ENCODE results near the gene PTCH2. TPM values are rescaled to one million over a fixed set of nuclear protein-coding genes. Genes with fewer than 3 reads are reported as not detected.
"Not testable (repeated sequence)": the region's sequence is repeated elsewhere in the genome, so short reads cannot be mapped to it uniquely, and the experiment has no call there.

Gene PTCH2
- total and polyA plus RNA-seq, 2 donors from 2014 or later: 0.24 to 1.2 TPM

DNA sequence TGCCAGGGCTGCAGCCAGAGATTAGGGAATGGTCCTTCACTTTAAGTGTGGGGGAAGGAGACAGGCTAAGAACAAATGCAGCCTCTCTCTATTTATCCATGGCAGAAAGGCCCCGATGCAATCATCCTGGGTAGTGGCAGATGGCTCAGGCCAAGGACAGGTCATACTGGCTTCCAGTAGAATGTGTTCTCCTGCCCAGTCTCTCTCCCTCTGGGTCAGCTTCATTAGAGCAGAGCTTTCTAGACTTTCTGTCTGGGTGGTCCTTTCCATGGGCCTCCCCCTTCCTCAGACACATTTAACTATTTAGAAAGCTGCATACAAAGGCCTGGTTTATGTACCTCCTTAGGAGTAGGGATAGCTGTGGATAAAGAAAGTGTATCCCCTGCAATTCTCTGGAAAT, 4.8 kb upstream of the PTCH2 start:
- Histone ChIP-seq H3K9ac (ENCODE audit: low read length in 3 of 3) (no peak overlapping the region), H3K4me3 (ENCODE audit: low read length in 3 of 3) (no peak overlapping the region), H3K27ac (ENCODE audit: low read depth in 2 of 2, low read length in 2 of 2) (no peak overlapping the region), H3K27me3 (ENCODE audit: control insufficient read depth, insufficient read depth, low read length) (no peaks in the 10 kb centered on the region), H3K36me3 (ENCODE audit: control insufficient read depth in 2 of 3, insufficient read depth in 3 of 3, low read length in 3 of 3) (no peaks in the 10 kb centered on the region), H3K9me3 (ENCODE audit: control insufficient read depth in 2 of 3, insufficient read depth in 1 of 3, low read length in 3 of 3) (no peaks in the 10 kb centered on the region), H3K4me1 (ENCODE audit: control insufficient read depth in 2 of 3, insufficient read depth in 2 of 3, low read depth in 1 of 3, low read length in 3 of 3) (no peaks in the 10 kb centered on the region)
- FAIRE-seq (no peak), DNase-seq (peak in 1 of 5 donors; percentile 37)
- TF ChIP-seq, protein P1, sequence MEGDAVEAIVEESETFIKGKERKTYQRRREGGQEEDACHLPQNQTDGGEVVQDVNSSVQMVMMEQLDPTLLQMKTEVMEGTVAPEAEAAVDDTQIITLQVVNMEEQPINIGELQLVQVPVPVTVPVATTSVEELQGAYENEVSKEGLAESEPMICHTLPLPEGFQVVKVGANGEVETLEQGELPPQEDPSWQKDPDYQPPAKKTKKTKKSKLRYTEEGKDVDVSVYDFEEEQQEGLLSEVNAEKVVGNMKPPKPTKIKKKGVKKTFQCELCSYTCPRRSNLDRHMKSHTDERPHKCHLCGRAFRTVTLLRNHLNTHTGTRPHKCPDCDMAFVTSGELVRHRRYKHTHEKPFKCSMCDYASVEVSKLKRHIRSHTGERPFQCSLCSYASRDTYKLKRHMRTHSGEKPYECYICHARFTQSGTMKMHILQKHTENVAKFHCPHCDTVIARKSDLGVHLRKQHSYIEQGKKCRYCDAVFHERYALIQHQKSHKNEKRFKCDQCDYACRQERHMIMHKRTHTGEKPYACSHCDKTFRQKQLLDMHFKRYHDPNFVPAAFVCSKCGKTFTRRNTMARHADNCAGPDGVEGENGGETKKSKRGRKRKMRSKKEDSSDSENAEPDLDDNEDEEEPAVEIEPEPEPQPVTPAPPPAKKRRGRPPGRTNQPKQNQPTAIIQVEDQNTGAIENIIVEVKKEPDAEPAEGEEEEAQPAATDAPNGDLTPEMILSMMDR (IDR thresholded peaks at IDR 0.05; ENCODE audit: borderline replicate concordance, extremely low read depth, insufficient read depth): no peak
- intact Hi-C loops (cut with DNase I): no loop called here

GRCh38 chr1:44846985-44847384, 3.9 kb upstream of the PTCH2 start:
- Histone ChIP-seq H3K9me3 (ENCODE audit: control insufficient read depth in 2 of 3, insufficient read depth in 1 of 3, low read length in 3 of 3) (no peaks in the 10 kb centered on the region), H3K4me1 (ENCODE audit: control insufficient read depth in 2 of 3, insufficient read depth in 2 of 3, low read depth in 1 of 3, low read length in 3 of 3) (no peaks in the 10 kb centered on the region), H3K36me3 (ENCODE audit: control insufficient read depth in 2 of 3, insufficient read depth in 3 of 3, low read length in 3 of 3) (no peaks in the 10 kb centered on the region), H3K9ac (ENCODE audit: low read length in 3 of 3) (no peak overlapping the region), H3K27me3 (ENCODE audit: control insufficient read depth, insufficient read depth, low read length) (no peaks in the 10 kb centered on the region), H3K4me3 (ENCODE audit: low read length in 3 of 3) (no peak overlapping the region), H3K27ac (ENCODE audit: low read depth in 2 of 2, low read length in 2 of 2) (no peak overlapping the region)
- DNase-seq (no peak), FAIRE-seq (no peak)
- intact Hi-C loops (cut with DNase I): no loop called here
- TF ChIP-seq, protein P1 (IDR thresholded peaks at IDR 0.05; ENCODE audit: borderline replicate concordance, extremely low read depth, insufficient read depth): no peak

GRCh38 chr1:44842486-44842861, 579 bp downstream of the PTCH2 start:
- H3K9ac ChIP-seq (ENCODE audit: low read length in 3 of 3): peak overlapping the region in 1 of 3 donors; percentile 47
- intact Hi-C loops (cut with DNase I): no loop called here
- H3K36me3 ChIP-seq (ENCODE audit: control insufficient read depth in 2 of 3, insufficient read depth in 3 of 3, low read length in 3 of 3): no peaks in the 10 kb centered on the region
- no peaks in the 10 kb centered on the region for H3K4me1 ChIP-seq (ENCODE audit: control insufficient read depth in 2 of 3, insufficient read depth in 2 of 3, low read depth in 1 of 3, low read length in 3 of 3)
- DNase-seq: peak in 3 of 5 donors; percentile 16 to 58 (median 38)
- FAIRE-seq: no peak
- no peaks in the 10 kb centered on the region for H3K27me3 ChIP-seq (ENCODE audit: control insufficient read depth, insufficient read depth, low read length)
- H3K4me3 ChIP-seq (ENCODE audit: low read length in 3 of 3): peak overlapping the region; percentile 3 to 70 (median 55)
- TF ChIP-seq, protein P1 (IDR thresholded peaks at IDR 0.05; ENCODE audit: borderline replicate concordance, extremely low read depth, insufficient read depth): no peak
- H3K9me3 ChIP-seq (ENCODE audit: control insufficient read depth in 2 of 3, insufficient read depth in 1 of 3, low read length in 3 of 3): no peaks in the 10 kb centered on the region
- no peak overlapping the region for H3K27ac ChIP-seq (ENCODE audit: low read depth in 2 of 2, low read length in 2 of 2)

DNA sequence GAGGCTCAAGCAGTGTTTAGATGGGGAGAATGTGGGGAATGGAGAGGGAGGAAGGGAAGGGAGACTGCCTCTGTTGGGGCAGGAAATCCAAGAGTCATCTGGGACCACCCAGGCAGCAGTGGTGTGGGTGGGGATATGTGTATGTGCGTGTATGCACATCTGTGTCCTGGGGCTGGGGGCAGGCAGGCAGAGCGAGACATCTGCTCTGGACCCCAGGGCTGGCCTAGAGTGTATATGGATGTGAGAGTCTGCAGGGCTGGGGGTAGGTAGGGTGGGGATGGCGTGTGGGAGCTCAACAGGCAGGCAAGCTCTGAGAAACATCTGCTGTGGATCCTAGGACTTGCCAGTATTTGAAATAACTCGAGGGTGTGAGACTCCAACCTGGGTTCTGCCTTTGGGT, 3.5 kb downstream of the PTCH2 start:
- no peak for FAIRE-seq

DNA sequence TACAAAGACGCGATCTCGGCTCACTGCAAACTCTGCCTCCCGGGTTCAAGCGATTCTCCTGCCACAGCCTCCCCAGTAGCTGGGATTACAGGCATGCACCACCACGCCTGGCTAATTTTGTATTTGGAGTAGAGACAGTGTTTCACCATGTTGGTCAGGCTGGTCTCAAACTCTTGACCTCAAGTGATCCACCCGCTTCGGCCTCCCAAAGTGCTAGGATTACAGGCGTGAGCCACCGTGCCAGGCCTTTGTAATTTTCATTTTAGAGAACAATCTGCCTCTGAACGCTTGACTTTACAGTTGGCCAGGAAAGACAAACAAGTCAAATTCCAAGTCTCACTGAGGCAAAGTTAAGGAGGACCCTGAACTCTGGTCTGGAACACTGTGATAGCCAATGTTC, 4.8 kb downstream of the PTCH2 start:
- intact Hi-C loops (cut with DNase I): loop anchor here (10.0 kb wide), 1 partner anchor 53 kb away; the partner anchor contains the start of gene BEST4
- not testable (repeated sequence) for H3K9me3 ChIP-seq (ENCODE audit: control insufficient read depth in 2 of 3, insufficient read depth in 1 of 3, low read length in 3 of 3); H3K27ac ChIP-seq (ENCODE audit: low read depth in 2 of 2, low read length in 2 of 2); H3K4me1 ChIP-seq (ENCODE audit: control insufficient read depth in 2 of 3, insufficient read depth in 2 of 3, low read depth in 1 of 3, low read length in 3 of 3); FAIRE-seq; H3K27me3 ChIP-seq (ENCODE audit: control insufficient read depth, insufficient read depth, low read length); H3K4me3 ChIP-seq (ENCODE audit: low read length in 3 of 3); H3K9ac ChIP-seq (ENCODE audit: low read length in 3 of 3); H3K36me3 ChIP-seq (ENCODE audit: control insufficient read depth in 2 of 3, insufficient read depth in 3 of 3, low read length in 3 of 3); DNase-seq

More for the DNA sequence above, 3.5 kb downstream of the PTCH2 start:
- no peaks in the 10 kb centered on the region for H3K9me3 ChIP-seq (ENCODE audit: control insufficient read depth in 2 of 3, insufficient read depth in 1 of 3, low read length in 3 of 3)
- peaks cover 0 to 2% (median 0%) of the 10 kb centered on the region in 3 donors for H3K4me1 ChIP-seq (ENCODE audit: control insufficient read depth in 2 of 3, insufficient read depth in 2 of 3, low read depth in 1 of 3, low read length in 3 of 3)
- H3K36me3 ChIP-seq (ENCODE audit: control insufficient read depth in 2 of 3, insufficient read depth in 3 of 3, low read length in 3 of 3): no peaks in the 10 kb centered on the region
- no peak overlapping the region for H3K27ac ChIP-seq (ENCODE audit: low read depth in 2 of 2, low read length in 2 of 2)
- H3K27me3 ChIP-seq (ENCODE audit: control insufficient read depth, insufficient read depth, low read length): no peaks in the 10 kb centered on the region
- no peak overlapping the region for H3K4me3 ChIP-seq (ENCODE audit: low read length in 3 of 3)
- no peak overlapping the region for H3K9ac ChIP-seq (ENCODE audit: low read length in 3 of 3)
- intact Hi-C loops (cut with DNase I): loop anchor here (10.0 kb wide), 1 partner anchor 55 kb away; the partner anchor contains the start of gene BEST4
- TF ChIP-seq, protein P1 (IDR thresholded peaks at IDR 0.05; ENCODE audit: borderline replicate concordance, extremely low read depth, insufficient read depth): no peak
- DNase-seq: peak in 2 of 5 donors; percentile 19 to 49

All from kidney (tissue), 14 donors.